ENCODE data around the gene ANKRD11.
A peak's percentile ranks its signal among the peaks of the same experiment; 100 is the strongest.
"Not testable (repeated sequence)": the region's sequence is repeated elsewhere in the genome, so short reads cannot be mapped to it uniquely, and the experiment has no call there.

ANKRD11 gene

DNA sequence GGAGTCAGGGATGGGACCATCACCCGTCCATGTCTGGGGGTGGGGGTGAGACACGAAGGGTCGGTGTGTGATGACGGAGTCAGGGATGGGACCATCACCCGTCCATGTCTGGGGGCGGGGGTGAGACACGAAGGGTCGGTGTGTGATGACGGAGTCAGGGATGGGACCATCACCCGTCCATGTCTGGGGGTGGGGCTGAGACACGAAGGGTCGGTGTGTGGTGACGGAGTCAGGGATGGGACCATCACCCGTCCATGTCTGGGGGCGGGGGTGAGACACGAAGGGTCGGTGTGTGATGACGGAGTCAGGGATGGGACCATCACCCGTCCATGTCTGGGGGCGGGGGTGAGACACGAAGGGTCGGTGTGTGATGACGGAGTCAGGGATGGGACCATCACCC, 69.1 kb downstream of the ANKRD11 start:
- DNase-seq; intact Hi-C loops (cut with DNase I): not testable (repeated sequence)

- peak in 6 of 42 donors; percentile 23 to 42 (median 38) for DNase-seq
- intact Hi-C loops (cut with DNase I), result no loop called here
Observed at GRCh38 chr16:89420204-89420603, 70.2 kb downstream of the ANKRD11 start.

- intact Hi-C loops (cut with DNase I), result no loop called here
- DNase-seq, result no peak
Observed at GRCh38 chr16:89418352-89418751, 72.0 kb downstream of the ANKRD11 start.

- DNase-seq, result no peak
- intact Hi-C loops (cut with DNase I), result no loop called here
Observed at GRCh38 chr16:89417352-89417751, 73.0 kb downstream of the ANKRD11 start.

DNA sequence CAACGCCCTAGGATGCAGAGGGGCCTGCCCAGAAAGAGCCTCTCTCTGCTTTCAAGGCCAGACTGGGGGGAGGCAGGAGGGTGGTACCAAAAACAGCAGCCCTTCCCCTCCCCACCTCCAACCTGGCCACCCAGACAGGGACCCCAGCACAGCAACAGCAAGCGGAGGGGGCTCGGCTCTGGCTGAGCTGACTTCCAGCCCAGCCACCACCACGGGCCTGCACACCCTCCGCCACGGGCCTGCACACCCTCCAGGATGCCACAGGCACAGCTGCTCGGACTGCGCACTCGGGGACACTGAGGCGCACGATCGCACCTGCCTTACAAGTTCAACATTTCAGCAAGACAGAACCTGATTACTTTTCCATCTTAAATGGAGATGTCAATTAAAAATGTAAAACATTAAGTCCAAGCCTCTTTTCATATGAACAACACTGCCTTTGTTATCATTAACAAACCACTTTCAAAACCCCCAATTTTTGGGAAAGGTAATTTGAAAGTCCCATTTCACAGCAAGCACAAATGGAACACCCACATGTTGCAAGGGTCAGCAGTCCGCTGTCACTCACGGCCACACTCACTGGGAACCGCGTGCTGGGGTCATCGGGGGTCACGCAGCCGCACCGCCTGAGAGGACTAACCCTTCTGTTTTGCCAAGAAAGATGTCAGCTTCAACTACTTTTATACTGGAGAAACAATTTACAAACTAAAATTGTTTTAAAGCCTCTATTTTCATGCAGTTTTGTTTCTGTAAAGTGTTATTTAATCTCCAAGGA, 76.4 kb downstream of the ANKRD11 start:
- no peak for DNase-seq
- intact Hi-C loops (cut with DNase I), result no loop called here

- DNase-seq, result no peak
- intact Hi-C loops (cut with DNase I), result no loop called here
Observed at GRCh38 chr16:89412811-89413210, 77.5 kb downstream of the ANKRD11 start.

DNA sequence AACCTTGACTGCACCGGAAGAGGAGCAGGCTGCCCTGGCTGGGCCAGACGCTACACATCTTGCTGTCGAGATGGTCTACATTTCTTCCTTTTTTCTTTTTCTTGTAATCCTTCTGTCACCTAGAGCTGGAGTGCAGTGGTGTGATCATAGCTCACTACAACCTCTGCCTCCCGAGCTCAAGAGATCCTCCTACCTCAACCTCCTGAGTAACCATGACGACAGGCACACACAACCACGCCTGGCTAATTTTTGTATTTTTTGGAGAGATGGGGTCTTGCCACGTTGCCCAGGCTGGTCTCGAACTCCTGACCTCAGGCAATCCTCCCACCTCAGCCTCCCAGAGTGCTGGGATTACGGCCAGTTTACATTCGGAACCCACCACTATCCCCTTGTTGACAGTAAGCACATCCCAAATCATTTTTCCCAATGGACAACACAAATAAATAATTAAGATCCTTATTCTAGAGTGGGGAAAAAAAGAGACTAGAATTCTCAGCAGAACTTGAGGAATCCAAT, 79.0 kb downstream of the ANKRD11 start:
- intact Hi-C loops (cut with DNase I), result no loop called here

GRCh38 chr16:89410794-89411309, 79.5 kb downstream of the ANKRD11 start:
- intact Hi-C loops (cut with DNase I), result no loop called here
- peak in 27 of 42 donors; percentile 30 to 87 (median 60) for DNase-seq

More for the DNA sequence above, 79.0 kb downstream of the ANKRD11 start:
- DNase-seq, result no peak

GRCh38 chr16:89410322-89410721, 80.0 kb downstream of the ANKRD11 start:
- intact Hi-C loops (cut with DNase I), result no loop called here

DNA sequence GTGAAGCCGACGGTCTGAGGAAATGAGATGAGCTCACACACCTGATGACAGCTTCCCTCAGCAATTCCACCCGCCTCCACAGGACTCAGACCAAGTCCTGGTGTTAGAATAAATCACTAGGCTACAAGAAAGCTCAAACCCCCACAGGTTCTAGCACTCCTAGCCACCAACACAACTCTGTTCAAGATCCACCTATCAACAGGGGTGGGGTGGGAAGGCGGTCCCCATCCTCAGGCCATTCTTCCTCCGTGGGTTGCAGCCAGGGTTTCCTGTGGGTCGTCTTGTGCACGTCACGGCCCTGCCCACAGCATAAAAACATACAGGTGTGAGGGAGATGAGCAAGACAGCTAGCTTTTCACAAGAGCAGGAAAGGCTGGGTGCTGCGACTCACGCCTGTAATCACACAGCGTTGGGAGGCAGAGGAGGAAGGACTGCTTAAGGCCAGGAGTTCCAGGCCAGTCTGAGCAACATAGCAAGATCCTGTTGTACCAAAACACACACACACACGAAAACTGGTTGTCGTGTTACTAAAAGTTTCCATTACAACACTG, 81.1 kb downstream of the ANKRD11 start:
- intact Hi-C loops (cut with DNase I), result no loop called here
- DNase-seq, result no peak

More at GRCh38 chr16:89410322-89410721, 80.0 kb downstream of the ANKRD11 start:
- DNase-seq, result no peak

DNA sequence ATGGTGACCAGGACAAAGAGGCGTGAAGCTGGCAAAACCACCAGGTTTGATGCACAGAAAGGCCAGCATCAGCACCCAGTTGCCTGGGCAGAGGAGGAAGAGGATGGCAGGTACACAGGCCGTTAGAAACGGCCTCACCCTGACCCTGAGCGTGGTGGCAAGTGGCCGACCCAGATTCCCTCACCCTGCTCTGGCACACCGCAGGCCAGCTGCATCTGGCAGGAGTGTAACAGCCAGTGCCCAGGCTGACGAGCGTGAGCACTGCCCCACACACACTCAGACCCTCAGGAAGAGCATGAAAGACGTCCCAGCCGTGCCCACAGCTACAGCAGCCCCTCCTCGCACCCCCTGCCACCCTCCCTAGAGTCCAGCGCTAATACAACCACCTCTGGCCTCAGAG, 82.0 kb downstream of the ANKRD11 start:
- DNase-seq, result peak in 2 of 42 donors; percentile 29 to 40

DNA sequence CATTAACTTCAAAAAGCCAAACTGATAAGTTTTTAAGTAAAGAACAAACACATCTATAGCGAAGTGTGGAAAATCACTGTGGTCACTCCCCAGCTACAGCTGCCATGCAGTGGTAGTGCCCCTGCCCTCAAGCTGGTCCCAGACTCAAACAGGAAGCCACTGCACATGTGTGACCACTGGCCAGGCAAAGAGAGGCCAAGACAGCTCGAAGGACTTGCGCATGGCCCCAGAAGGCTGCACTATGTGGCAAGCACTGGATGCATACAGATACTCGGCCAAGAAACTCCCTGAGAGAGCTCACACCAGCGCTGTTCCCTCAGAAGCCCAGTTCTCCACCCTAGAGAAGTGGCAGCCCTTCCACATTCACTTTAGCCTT, 82.4 kb downstream of the ANKRD11 start:
- DNase-seq, result no peak
- intact Hi-C loops (cut with DNase I), result no loop called here

More for the DNA sequence above, 82.0 kb downstream of the ANKRD11 start:
- intact Hi-C loops (cut with DNase I), result no loop called here

- peak in 2 of 42 donors; percentile 32 to 40 for DNase-seq
- intact Hi-C loops (cut with DNase I), result no loop called here
Observed at GRCh38 chr16:89407282-89407924, 83.0 kb downstream of the ANKRD11 start.

- intact Hi-C loops (cut with DNase I), result no loop called here
- no peak for DNase-seq
Observed at GRCh38 chr16:89406277-89406888, 84.0 kb downstream of the ANKRD11 start.

- no peak for DNase-seq
- intact Hi-C loops (cut with DNase I), result no loop called here
Observed at GRCh38 chr16:89404561-89404960, 85.8 kb downstream of the ANKRD11 start.

- no peak for DNase-seq
- intact Hi-C loops (cut with DNase I), result no loop called here
Observed at GRCh38 chr16:89402962-89403361, 87.4 kb downstream of the ANKRD11 start.

DNA sequence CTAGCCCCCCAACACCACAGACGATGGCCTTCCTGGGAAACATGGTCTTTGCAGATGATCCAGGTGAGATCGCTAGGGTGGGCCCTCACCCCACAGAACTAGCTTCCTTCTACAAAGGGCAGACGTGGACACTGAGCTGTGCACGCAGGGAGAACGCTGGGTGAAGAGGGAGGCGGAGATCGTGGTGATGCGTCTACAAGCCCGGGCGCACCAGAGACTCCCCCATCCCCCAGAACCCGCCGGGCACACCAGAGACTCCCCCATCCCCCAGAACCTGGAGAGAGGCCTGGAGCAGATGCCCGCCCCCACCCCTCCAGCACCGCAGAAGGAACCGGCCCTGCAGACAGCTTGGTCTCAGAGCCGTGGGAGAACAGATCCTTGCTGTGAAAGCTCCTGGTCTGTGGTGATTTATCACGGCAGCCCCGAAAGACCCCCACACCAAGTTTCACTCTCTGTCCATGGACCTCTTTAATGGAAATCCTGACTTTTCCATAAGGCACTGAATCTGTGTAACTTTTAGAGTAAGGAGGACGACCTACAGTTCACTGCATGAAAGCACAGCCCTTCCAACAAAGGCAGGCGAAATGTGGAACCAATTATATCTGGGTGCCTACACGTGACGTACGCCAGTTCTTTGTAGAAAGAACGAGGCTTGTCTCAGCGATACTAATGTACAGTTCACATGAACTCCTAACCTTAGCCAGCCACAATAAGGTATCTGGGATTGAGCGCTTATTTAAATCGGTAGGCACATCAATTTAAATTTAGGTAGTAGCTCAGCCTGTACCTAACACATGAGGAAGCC, 88.5 kb downstream of the ANKRD11 start:
- peak in 7 of 42 donors; percentile 33 to 67 (median 42) for DNase-seq
- intact Hi-C loops (cut with DNase I), result no loop called here

DNA sequence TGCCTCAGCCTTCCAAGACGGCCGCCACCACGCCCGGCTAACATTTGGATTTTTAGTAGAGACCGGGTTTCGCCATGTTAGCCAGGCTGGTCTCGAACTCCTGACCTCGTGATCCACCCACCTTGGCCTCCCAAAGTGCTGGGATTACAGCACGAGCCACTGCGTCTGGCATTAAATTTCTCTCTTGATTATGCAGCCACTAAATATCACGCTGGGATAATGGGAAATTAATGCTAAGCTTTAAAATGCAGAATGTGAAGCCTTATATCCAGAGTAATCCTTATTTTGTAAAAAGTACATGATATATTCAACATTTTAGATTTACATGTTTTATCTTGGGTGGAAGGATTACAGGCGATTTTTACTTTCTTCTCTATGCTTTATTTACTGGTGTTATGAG, 89.2 kb downstream of the ANKRD11 start:
- no peak for DNase-seq
- intact Hi-C loops (cut with DNase I), result no loop called here

- DNase-seq, result no peak
- intact Hi-C loops (cut with DNase I), result no loop called here
Observed at GRCh38 chr16:89400740-89401139, 89.6 kb downstream of the ANKRD11 start.
